Thymus (tissue), 11 donors: ENCODE data around the gene MAPKAP1. TPM values are rescaled to one million over a fixed set of nuclear protein-coding genes. Genes with fewer than 3 reads are reported as not detected.
A peak's percentile ranks its signal among the peaks of the same experiment; 100 is the strongest.

ENCODE experiments used
- DNase-seq, 9 donors: peaks; one replicate each; pipeline ENCODE4 v3.0.0-alpha.2; 2013; ENCODE audit warnings: low spot score in 9 of 9, low read depth in 6 of 9, missing footprints in 1 of 9
- H3K27ac ChIP-seq, 2 donors: one replicate each; pipeline ENCODE4 v1.5.1; 2013; ENCODE audit warnings: control low read depth in 1 of 2, low read depth in 1 of 2, low read length in 1 of 2, mild to moderate bottlenecking in 1 of 2, moderate library complexity in 1 of 2
- H3K27me3 ChIP-seq, 2 donors: one replicate each; pipeline ENCODE4 v1.5.1; 2013; ENCODE audit warnings: low read length in 1 of 2; ENCODE audit not compliant: control insufficient read depth in 2 of 2, insufficient read depth in 1 of 2
- H3K36me3 ChIP-seq, 2 donors: one replicate each; pipeline ENCODE4 v1.5.1; 2013; ENCODE audit warnings: low read length in 1 of 2, mild to moderate bottlenecking in 1 of 2, moderate library complexity in 1 of 2; ENCODE audit not compliant: control insufficient read depth in 2 of 2, insufficient read depth in 2 of 2
- H3K4me1 ChIP-seq, 2 donors: one replicate each; pipeline ENCODE4 v1.5.1; 2013; ENCODE audit warnings: low read length in 2 of 2; ENCODE audit not compliant: control insufficient read depth in 2 of 2, insufficient read depth in 2 of 2
- H3K4me3 ChIP-seq, 2 donors: one replicate each; pipeline ENCODE4 v1.5.1; 2013; ENCODE audit warnings: low read length in 2 of 2, control low read depth in 1 of 2, mild to moderate bottlenecking in 1 of 2
- H3K9me3 ChIP-seq, 2 donors: one replicate each; pipeline ENCODE4 v1.5.1; 2013; ENCODE audit warnings: low read length in 1 of 2, mild to moderate bottlenecking in 1 of 2; ENCODE audit not compliant: control insufficient read depth in 2 of 2, insufficient read depth in 1 of 2
- WGBS: extraction: QIAGEN DNeasy Blood & Tissue Kit; methylation state at CpG from one replicate; pipeline ENCODE4 v1.1.7; 2013; 5-methylcytosine and 5-hydroxymethylcytosine counted together
- polyA plus RNA-seq: library from polyadenylated mRNA; stranded (reverse); fragments of 200-250 nt; gene quantifications from one replicate; pipeline ENCODE4 v1.2.3, GENCODE V29; 2013
- total RNA-seq: library from RNA; stranded (reverse); fragments of 120-200 nt; gene quantifications from one replicate; pipeline ENCODE4 v1.2.4, GENCODE V29; 2013
- donor health status: healthy.

The MAPKAP1 gene
- total and polyA plus RNA-seq, 2 donors: 40.3 to 40.7 TPM

- DNase-seq: no peak
- 94% methylated on average over 13 of the region's 13 CpGs for WGBS
Measured at GRCh38 chr9:125421591-125422181, 285.3 kb downstream of the MAPKAP1 start.

GRCh38 chr9:125421166-125421565 lies 285.8 kb downstream of the MAPKAP1 start:
- H3K27ac ChIP-seq: no peak overlapping the region
- H3K9me3 ChIP-seq: no peaks in the 10 kb centered on the region
- DNase-seq: no peak
- 96% methylated on average over 6 of the region's 6 CpGs for WGBS
- H3K4me1 ChIP-seq: no peaks in the 10 kb centered on the region
- no peaks in the 10 kb centered on the region for H3K36me3 ChIP-seq
- H3K27me3 ChIP-seq: no peaks in the 10 kb centered on the region
- H3K4me3 ChIP-seq: no peak overlapping the region

More at GRCh38 chr9:125421591-125422181, 285.3 kb downstream of the MAPKAP1 start:
- no peaks in the 10 kb centered on the region for H3K4me1 ChIP-seq
- no peak overlapping the region for H3K27ac ChIP-seq
- H3K9me3 ChIP-seq: no peaks in the 10 kb centered on the region
- H3K27me3 ChIP-seq: no peaks in the 10 kb centered on the region
- H3K36me3 ChIP-seq: no peaks in the 10 kb centered on the region
- H3K4me3 ChIP-seq: no peak overlapping the region

- Histone ChIP-seq H3K4me3 (no peak overlapping the region), H3K9me3 (no peaks in the 10 kb centered on the region), H3K27me3 (no peaks in the 10 kb centered on the region), H3K36me3 (no peaks in the 10 kb centered on the region), H3K4me1 (no peaks in the 10 kb centered on the region), H3K27ac (no peak overlapping the region)
- WGBS: 95% methylated on average over 3 of the region's 3 CpGs
- no peak for DNase-seq
Measured at GRCh38 chr9:125418404-125418803, 288.6 kb downstream of the MAPKAP1 start.

GRCh38 chr9:125416517-125416916 lies 290.5 kb downstream of the MAPKAP1 start:
- H3K4me3 ChIP-seq: no peak overlapping the region
- H3K27me3 ChIP-seq: no peaks in the 10 kb centered on the region
- no peaks in the 10 kb centered on the region for H3K9me3 ChIP-seq
- no peak overlapping the region for H3K27ac ChIP-seq
- WGBS: 98% methylated on average over 8 of the region's 8 CpGs
- no peak for DNase-seq
- no peaks in the 10 kb centered on the region for H3K4me1 ChIP-seq
- H3K36me3 ChIP-seq: no peaks in the 10 kb centered on the region

- H3K36me3 ChIP-seq: no peaks in the 10 kb centered on the region
- 94% methylated on average over 23 of the region's 23 CpGs for WGBS
- no peaks in the 10 kb centered on the region for H3K9me3 ChIP-seq
- peaks cover 0 to 3% of the 10 kb centered on the region in 2 donors for H3K27me3 ChIP-seq
- DNase-seq: no peak
- no peak overlapping the region for H3K27ac ChIP-seq
- no peak overlapping the region for H3K4me3 ChIP-seq
- no peaks in the 10 kb centered on the region for H3K4me1 ChIP-seq
Measured at GRCh38 chr9:125415583-125416460, 291.2 kb downstream of the MAPKAP1 start.

- H3K4me3 ChIP-seq: no peak overlapping the region
- H3K27ac ChIP-seq: no peak overlapping the region
- peaks cover 0 to under 1% of the 10 kb centered on the region in 2 donors for H3K4me1 ChIP-seq
- H3K36me3 ChIP-seq: no peaks in the 10 kb centered on the region
- no peak for DNase-seq
- WGBS: 96% methylated on average over 8 of the region's 8 CpGs
- no peaks in the 10 kb centered on the region for H3K9me3 ChIP-seq
- peaks cover under 1 to 21% of the 10 kb centered on the region in 2 donors for H3K27me3 ChIP-seq
Measured at GRCh38 chr9:125413579-125413978, 293.4 kb downstream of the MAPKAP1 start.

GRCh38 chr9:125412166-125412565 lies 294.8 kb downstream of the MAPKAP1 start:
- peaks cover 3 to 9% of the 10 kb centered on the region in 2 donors for H3K4me1 ChIP-seq
- H3K9me3 ChIP-seq: no peaks in the 10 kb centered on the region
- no peaks in the 10 kb centered on the region for H3K36me3 ChIP-seq
- no peak overlapping the region for H3K27ac ChIP-seq
- DNase-seq: no peak
- peaks cover 6 to 35% of the 10 kb centered on the region in 2 donors for H3K27me3 ChIP-seq
- H3K4me3 ChIP-seq: no peak overlapping the region
- 90% methylated on average over 10 of the region's 10 CpGs for WGBS

- no peak overlapping the region for H3K4me3 ChIP-seq
- H3K9me3 ChIP-seq: no peaks in the 10 kb centered on the region
- H3K4me1 ChIP-seq: peaks cover 3 to 9% of the 10 kb centered on the region in 2 donors
- WGBS: 78% methylated on average over 14 of the region's 14 CpGs
- H3K27me3 ChIP-seq: peaks cover 6 to 43% of the 10 kb centered on the region in 2 donors
- no peak overlapping the region for H3K27ac ChIP-seq
- DNase-seq: no peak
- no peaks in the 10 kb centered on the region for H3K36me3 ChIP-seq
Measured at GRCh38 chr9:125411171-125411756, 295.7 kb downstream of the MAPKAP1 start.

- Histone ChIP-seq H3K27me3 (peaks cover 6 to 43% of the 10 kb centered on the region in 2 donors), H3K4me1 (peaks cover 3 to 9% of the 10 kb centered on the region in 2 donors), H3K9me3 (no peaks in the 10 kb centered on the region), H3K4me3 (peak overlapping the region in 1 of 2 donors; percentile 13), H3K36me3 (no peaks in the 10 kb centered on the region), H3K27ac (no peak overlapping the region)
- WGBS: 96% methylated on average over 24 of the region's 24 CpGs
- DNase-seq: no peak
Measured at GRCh38 chr9:125410522-125410894, 296.5 kb downstream of the MAPKAP1 start.
